ENCODE results near the gene SCGB1D4.

SCGB1D4 gene

DNA sequence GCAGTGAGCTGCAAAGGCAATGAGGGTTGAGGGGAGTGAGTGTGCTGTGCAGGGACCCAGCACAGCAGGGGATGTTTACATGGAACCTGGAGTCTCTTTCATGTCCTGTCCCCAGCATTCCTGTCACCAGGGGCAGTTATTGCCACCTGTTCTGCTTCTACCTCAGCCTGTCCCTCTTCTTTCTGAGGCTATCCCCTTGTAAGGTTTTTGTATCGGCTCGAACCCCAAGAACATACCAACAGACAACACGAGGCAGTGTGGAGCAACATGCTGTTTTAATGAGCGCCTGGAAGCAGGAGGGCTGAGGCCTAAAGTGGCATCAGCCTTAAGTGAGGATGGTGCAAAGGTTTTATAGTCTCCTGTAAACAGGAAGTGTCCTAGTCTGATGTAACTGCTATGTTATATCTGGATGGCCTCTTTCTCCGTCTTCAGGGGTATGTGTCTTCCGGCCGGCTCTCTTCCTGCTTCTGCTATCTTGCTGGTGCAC lies 25.0 kb downstream of the SCGB1D4 start:
- no peak for DNase-seq (ENCODE audit: low read depth in 2 of 2)

DNA sequence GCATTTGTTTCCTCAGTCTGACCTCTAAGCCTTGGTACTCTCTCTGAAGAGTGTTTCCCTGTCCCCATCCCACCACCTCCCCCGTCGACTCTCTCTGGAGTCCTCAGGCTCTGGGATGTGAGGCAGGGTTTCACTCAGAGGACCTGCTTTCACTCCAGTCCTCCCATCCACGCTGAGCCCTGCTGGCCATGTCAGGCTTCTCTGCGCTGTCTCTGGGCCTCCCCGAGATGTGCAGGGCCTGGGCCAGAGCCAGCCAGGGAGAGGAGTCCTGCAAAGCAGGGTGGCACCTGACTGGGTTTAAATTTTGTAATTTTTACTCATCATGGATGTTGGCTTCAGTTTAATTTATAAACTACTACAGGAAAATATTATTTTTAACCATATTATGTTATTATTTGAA lies 25.6 kb downstream of the SCGB1D4 start:
- no peak for DNase-seq (ENCODE audit: low read depth in 2 of 2)

DNA sequence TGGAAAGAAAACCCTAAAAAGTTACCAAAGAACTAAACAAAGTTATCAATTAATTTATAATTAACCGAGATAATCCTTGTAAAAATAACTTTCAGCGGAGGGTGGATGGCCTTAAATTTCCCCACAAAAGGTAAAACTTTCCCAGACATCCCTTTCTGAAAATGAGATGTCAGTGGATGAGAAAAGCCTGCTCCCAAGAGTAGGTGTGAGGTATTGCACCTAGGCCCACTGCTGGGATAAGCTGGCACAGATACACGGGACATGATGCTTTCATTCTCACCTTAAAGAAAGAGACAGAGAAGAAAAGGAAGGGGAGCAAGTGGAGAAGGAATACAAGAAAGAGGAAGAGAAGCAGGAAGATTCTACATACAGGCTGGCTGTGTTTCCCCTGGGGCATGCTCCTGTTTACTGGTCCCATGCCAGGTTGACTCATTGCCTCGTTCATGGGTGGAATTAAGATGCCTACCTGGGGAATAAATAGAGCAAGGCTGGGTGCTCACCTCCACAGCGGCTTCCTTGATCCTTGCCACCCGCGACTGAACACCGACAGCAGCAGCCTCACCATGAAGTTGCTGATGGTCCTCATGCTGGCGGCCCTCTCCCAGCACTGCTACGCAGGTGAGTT lies 29.1 kb downstream of the SCGB1D4 start, which contains the start of gene SCGB2A2:
Gene SCGB2A2 (plus strand): TSS at position 505 of the 625 bp plus-strand sequence. CDS start 59 bp downstream, at position 564.
- DNase-seq (ENCODE audit: low read depth in 2 of 2) = no peak

DNA sequence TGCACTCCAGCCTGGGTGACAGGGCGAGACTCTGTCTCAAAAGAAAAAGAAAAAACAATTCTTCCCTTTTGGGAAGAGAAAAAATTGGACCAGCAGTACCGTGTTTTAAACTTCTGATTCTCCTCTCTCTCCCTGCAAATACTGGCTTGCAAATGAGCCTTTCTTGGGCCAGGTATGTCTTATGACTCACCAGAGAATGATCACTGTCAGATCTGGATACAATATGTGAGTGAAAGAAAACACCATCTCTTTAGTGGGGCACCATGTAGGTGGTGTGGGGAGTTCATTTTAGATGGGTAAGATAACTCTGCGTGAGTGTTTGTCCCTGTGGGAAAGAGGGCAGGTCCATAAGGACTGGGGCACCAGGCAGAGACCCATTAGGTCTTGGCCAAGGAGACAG lies 31.3 kb downstream of the SCGB1D4 start:
- DNase-seq (ENCODE audit: low read depth in 2 of 2) = no peak

DNA sequence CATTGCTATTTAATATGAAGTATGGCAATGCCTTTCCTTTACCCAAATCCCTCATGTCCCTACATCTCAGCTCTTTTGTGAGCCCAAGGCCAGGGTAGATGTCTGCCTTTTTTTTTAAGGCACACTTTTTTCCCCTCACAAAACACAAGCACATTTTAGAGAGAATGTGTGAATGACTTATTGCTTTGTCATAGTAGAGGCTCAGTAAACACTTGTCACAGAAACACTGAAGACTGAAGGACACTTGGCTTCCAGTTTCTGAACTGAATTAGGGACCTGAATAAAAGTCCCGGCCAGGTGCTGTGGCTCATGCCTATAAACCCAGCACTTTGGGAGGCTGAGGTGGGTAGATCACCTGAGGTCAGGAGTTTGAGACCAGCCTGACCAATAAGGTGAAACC lies 31.8 kb downstream of the SCGB1D4 start:
- no peak for DNase-seq (ENCODE audit: low read depth in 2 of 2)

DNA sequence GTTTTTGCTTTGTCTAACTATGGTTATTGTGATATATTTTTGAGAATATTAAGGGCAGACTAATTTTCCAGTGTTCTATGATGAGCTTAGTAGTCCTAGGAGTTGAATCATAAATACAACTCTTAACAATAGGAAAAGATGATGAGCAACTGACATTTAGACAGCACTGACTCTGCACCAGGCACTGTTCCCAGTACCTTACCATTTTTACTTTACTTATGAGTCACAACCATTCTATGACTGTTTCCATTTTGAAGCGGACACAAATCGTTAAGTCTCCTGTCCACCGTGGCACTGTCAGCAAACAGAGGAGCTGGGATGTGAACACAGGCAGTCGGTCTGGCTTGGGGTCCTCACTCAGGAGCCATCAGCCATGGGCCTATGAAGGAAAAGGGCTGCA lies 32.3 kb downstream of the SCGB1D4 start:
- peak; percentile 9 to 16 for DNase-seq (ENCODE audit: low read depth in 2 of 2)

DNA sequence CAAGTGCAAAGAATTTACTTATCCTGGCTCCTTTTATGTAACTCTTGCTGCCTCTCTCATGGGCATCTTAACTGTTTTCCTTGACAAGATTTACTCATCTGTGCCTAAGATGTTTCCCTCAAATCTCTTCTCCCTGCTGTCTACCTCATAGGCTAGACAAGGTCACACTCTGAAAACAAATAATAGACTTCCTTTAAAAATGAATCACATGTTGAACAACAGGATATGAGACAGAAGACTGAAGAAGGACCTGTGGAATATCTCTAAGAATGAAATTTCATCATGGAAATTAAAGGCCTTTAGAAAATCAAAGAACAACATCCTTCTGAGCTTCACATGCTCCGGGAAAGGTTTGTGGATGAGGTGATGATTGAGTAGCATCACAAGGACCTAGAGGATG lies 34.9 kb downstream of the SCGB1D4 start:
- no peak for DNase-seq (ENCODE audit: low read depth in 2 of 2)

DNA sequence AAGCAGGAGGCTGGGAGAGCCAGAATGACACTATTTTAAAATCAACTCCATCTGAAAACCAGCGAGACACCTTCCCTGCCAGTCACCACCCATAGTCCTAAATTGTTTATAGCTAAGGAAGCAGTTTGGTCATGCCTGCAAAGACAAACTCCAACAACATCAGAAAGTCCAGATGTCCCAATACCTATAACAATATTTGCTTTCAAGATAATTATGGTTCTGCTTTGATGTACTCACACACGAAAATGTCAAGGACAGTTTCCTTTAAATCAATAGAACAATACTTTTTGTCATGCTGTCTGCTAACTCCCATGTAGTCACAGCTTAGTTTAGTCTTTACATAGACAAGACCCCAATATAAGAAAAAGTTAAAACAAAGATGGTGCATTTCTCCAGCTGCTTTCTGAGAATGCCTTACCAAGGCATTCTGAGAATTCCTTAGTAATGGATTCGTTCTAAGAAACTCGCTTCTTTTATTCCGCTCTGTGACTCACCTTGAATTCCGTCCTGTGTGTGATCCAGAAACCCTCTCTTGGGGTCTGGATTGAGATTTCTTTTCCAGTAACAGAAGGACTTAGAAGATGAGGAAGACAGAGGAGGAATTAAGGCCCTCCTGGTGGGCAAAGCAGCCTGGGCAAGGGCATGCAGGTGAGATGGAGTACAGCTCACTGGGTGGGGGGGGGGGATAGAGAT lies 38.5 kb downstream of the SCGB1D4 start:
- DNase-seq (ENCODE audit: low read depth in 2 of 2) = no peak

DNA sequence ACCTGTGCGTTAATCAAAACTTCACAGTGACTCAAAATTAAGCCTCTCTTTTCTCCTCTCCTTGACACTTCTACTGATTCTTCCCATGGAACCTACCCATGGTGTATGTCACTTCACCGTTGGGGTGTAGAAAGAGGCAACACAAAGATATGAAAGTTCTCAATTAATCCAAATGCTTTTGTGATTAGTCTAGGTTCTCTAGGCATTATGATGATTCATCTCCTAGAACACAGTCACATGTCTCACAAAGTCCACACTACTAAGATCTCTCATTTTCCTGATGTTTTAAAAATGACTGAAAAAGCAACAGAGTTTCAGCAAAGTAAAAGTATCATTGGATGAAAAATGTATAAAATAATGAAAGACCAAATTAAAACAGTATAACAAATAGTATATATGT lies 42.6 kb downstream of the SCGB1D4 start:
- no peak for DNase-seq (ENCODE audit: low read depth in 2 of 2)

DNA sequence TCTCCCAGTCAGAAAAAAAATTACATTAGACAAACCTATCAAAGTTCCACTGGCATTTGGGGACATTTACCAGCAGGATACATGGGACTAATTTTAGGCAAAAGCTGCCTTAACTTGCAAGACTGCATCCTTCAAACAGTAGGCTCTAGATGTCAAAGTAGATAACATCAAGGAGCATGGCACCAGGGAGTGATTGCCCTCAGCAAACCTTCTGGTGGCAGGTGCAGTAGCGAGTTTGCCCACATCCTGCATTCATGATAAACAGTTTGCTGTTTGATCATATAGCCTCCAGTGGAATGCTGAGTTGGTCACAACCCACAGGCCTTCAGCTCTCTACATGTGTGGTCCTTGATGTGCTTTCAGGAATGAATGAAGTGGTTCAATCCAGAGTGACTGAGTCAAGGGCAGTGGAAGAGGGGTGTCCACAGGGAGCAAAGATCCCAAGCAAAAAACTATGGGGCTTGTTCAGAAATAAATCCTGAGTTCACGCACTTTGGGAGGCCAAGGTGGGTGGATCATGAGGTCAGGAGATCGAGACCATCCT lies 44.8 kb downstream of the SCGB1D4 start:
- DNase-seq (ENCODE audit: low read depth in 2 of 2) = no peak

DNA sequence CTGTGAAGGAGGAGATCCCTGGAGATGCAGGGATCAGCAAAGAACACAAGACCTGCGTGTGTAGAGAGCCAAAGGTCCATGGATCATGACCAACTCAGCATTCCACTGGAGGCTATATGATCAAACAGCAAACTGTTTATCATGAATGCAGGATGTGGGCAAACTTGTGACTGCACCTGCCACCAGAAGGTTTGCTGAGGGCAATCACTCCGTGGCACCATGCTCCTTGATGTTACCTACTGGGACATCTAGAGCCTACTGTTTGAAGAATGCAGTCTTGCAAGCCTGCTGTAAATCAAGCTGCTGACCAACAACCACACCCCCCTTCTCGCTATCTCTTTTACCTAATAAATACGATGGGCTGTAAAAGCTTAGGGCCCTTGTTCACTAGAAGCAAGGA lies 47.2 kb downstream of the SCGB1D4 start:
- DNase-seq (ENCODE audit: low read depth in 2 of 2) = no peak

All from stimulated activated CD4-positive, alpha-beta T cell treated with anti-CD3 and anti-CD28 coated beads, Interleukin-15, amount 100 ng/mL, for 48 hours (primary cell).